Peyer's patch (tissue), 4 donors: ENCODE data around the gene TMEM8B. TPM values are rescaled to one million over a fixed set of nuclear protein-coding genes. Genes with fewer than 3 reads are reported as not detected.

Source experiments
- DNase-seq, 3 donors: peaks; one replicate each; pipeline ENCODE4 v3.0.0-alpha.2; 2017 to 2019
- H3K27ac ChIP-seq, 4 donors: fragments of 200-600 bp; sonication (generic); one replicate each; pipeline ENCODE4 v1.5.1; 2016 to 2019
- H3K27me3 ChIP-seq, 2 donors: fragments of 200-600 bp; sonication (generic); one replicate each; pipeline ENCODE4 v1.5.1; 2019
- H3K36me3 ChIP-seq, 3 donors: fragments of 200-600 bp; sonication (generic); one replicate each; pipeline ENCODE4 v1.5.1; 2016 to 2019
- H3K4me1 ChIP-seq, 4 donors: fragments of 200-600 bp; sonication (generic); one replicate each; pipeline ENCODE4 v1.5.1; 2016 to 2019
- H3K4me3 ChIP-seq, 4 donors: fragments of 200-600 bp; sonication (generic); 1 replicate in 3 of 4; 2 replicates in 1 of 4; pipeline ENCODE4 v1.5.1; 2016 to 2019; ENCODE audit warnings: mild to moderate bottlenecking in 1 of 4
- H3K9me3 ChIP-seq, 4 donors: fragments of 200-600 bp; sonication (generic); one replicate each; pipeline ENCODE4 v1.5.1; 2016 to 2019; ENCODE audit warnings: mild to moderate bottlenecking in 1 of 4
- CTCF ChIP-seq, 6 experiments: fragments of 450-650 bp in 4 of 6; fragments of 200-600 bp in 2 of 6; sonication (generic) in 1 of 6; IDR thresholded peaks; one replicate each; pipeline ENCODE4 v1.5.1; 2017 to 2019; ENCODE audit warnings: antibody characterized with exemption in 6 of 6, mild to moderate bottlenecking in 3 of 6, moderate library complexity in 1 of 6
- POLR2A ChIP-seq, 2 donors: fragments of 450-650 bp; IDR thresholded peaks; one replicate each; pipeline ENCODE4 v1.5.1; 2017; ENCODE audit warnings: antibody characterized with exemption in 2 of 2, mild to moderate bottlenecking in 2 of 2, moderate library complexity in 2 of 2
- total RNA-seq, 4 donors: library from RNA; depleted of rRNA; stranded (reverse); fragments of >200 nt; gene quantifications; one replicate each; pipeline ENCODE4 v1.1.0, GENCODE V29; 2016

TMEM8B gene
- total RNA-seq, 4 donors from 2014 or later = 6.0 to 11.6 (median 8.1) TPM

GRCh38 chr9:35907711-35908503 is 78.9 kb downstream of the TMEM8B start:
- no peak for TF ChIP-seq POLR2A (IDR thresholded peaks at IDR 0.05)
- no peak for TF ChIP-seq CTCF (IDR thresholded peaks at IDR 0.05)
- peak in 2 of 3 donors; percentile 75 to 78 for DNase-seq
- Histone ChIP-seq H3K27ac (peak overlapping the region; percentile 70 to 97 (median 90)), H3K9me3 (no peaks in the 10 kb centered on the region), H3K27me3 (no peaks in the 10 kb centered on the region), H3K4me1 (peaks cover 7 to 88% (median 34%) of the 10 kb centered on the region in 4 donors), H3K4me3 (peak overlapping the region in 2 of 4 donors; percentile 40 to 52), H3K36me3 (no peaks in the 10 kb centered on the region)

GRCh38 chr9:35908504-35909125 is 79.6 kb downstream of the TMEM8B start:
- no peak for TF ChIP-seq CTCF (IDR thresholded peaks at IDR 0.05)
- TF ChIP-seq POLR2A (IDR thresholded peaks at IDR 0.05) = no peak
- H3K27ac ChIP-seq = peak overlapping the region; percentile 70 to 97 (median 90)
- no peaks in the 10 kb centered on the region for H3K27me3 ChIP-seq
- H3K4me3 ChIP-seq = no peak overlapping the region
- no peaks in the 10 kb centered on the region for H3K36me3 ChIP-seq
- H3K4me1 ChIP-seq = peaks cover 7 to 82% (median 34%) of the 10 kb centered on the region in 4 donors
- DNase-seq = no peak
- no peaks in the 10 kb centered on the region for H3K9me3 ChIP-seq

- no peak for DNase-seq
- Histone ChIP-seq H3K36me3 (no peaks in the 10 kb centered on the region), H3K9me3 (no peaks in the 10 kb centered on the region), H3K4me3 (no peak within 1 kb of the TSS), H3K27me3 (no peaks in the 10 kb centered on the region), H3K4me1 (peaks cover 7 to 78% (median 34%) of the 10 kb centered on the region in 4 donors), H3K27ac (peak within 1 kb of the TSS; percentile 70 to 97 (median 90))
- TF ChIP-seq CTCF (IDR thresholded peaks at IDR 0.05) (no peak), POLR2A (IDR thresholded peaks at IDR 0.05) (no peak)
Measured at GRCh38 chr9:35909274-35909673, 80.2 kb downstream of the TMEM8B start, which contains the start of gene SPAAR. SPAAR (plus strand) TSS chr9:35909490; CDS start chr9:35910464, 974 bp downstream.

GRCh38 chr9:35909687-35910612 is 80.9 kb downstream of the TMEM8B start:
- no peak for DNase-seq
- TF ChIP-seq POLR2A (IDR thresholded peaks at IDR 0.05) = no peak
- no peak for TF ChIP-seq CTCF (IDR thresholded peaks at IDR 0.05)
- no peaks in the 10 kb centered on the region for H3K9me3 ChIP-seq

More at GRCh38 chr9:35909687-35910612, 80.9 kb downstream of the TMEM8B start:
- H3K27me3 ChIP-seq = no peaks in the 10 kb centered on the region
- no peaks in the 10 kb centered on the region for H3K36me3 ChIP-seq
- H3K27ac ChIP-seq = peak overlapping the region; percentile 70 to 97 (median 90)
- peaks cover 7 to 78% (median 32%) of the 10 kb centered on the region in 4 donors for H3K4me1 ChIP-seq
- H3K4me3 ChIP-seq = no peak overlapping the region
